ENCODE data around the gene YIF1A.

The YIF1A gene

GRCh38 chr11:66317723-66318599 lies 29.0 kb upstream of the YIF1A start:
- no peak for TF ChIP-seq CTCF (IDR thresholded peaks at IDR 0.05; ENCODE audit: borderline replicate concordance, control extremely low read depth, extremely low read depth, insufficient read depth, missing control alignments)
- in situ Hi-C loops (cut with MboI; ENCODE audit: low sequenced_read_pairs, unreplicated experiment): no loop called here
- DNase-seq (ENCODE audit: low spot score): no peak

GRCh38 chr11:66317322-66317722 lies 28.4 kb upstream of the YIF1A start:
- DNase-seq (ENCODE audit: low spot score): no peak
- in situ Hi-C loops (cut with MboI; ENCODE audit: low sequenced_read_pairs, unreplicated experiment): no loop called here
- no peak for TF ChIP-seq CTCF (IDR thresholded peaks at IDR 0.05; ENCODE audit: borderline replicate concordance, control extremely low read depth, extremely low read depth, insufficient read depth, missing control alignments)

GRCh38 chr11:66316849-66317251 lies 27.9 kb upstream of the YIF1A start, which contains the start of gene CD248:
TSS of gene CD248 (minus strand) at chr11:66317044. CDS start at chr11:66317027, 17 bp downstream.
- in situ Hi-C loops (cut with MboI; ENCODE audit: low sequenced_read_pairs, unreplicated experiment): no loop called here
- DNase-seq (ENCODE audit: low spot score): no peak
- TF ChIP-seq CTCF (IDR thresholded peaks at IDR 0.05; ENCODE audit: borderline replicate concordance, control extremely low read depth, extremely low read depth, insufficient read depth, missing control alignments): no peak

GRCh38 chr11:66315921-66316811 lies 27.2 kb upstream of the YIF1A start:
- no peak for DNase-seq (ENCODE audit: low spot score)
- no peak for TF ChIP-seq CTCF (IDR thresholded peaks at IDR 0.05; ENCODE audit: borderline replicate concordance, control extremely low read depth, extremely low read depth, insufficient read depth, missing control alignments)
- in situ Hi-C loops (cut with MboI; ENCODE audit: low sequenced_read_pairs, unreplicated experiment): no loop called here

GRCh38 chr11:66315498-66315885 lies 26.5 kb upstream of the YIF1A start:
- in situ Hi-C loops (cut with MboI; ENCODE audit: low sequenced_read_pairs, unreplicated experiment): no loop called here
- no peak for TF ChIP-seq CTCF (IDR thresholded peaks at IDR 0.05; ENCODE audit: borderline replicate concordance, control extremely low read depth, extremely low read depth, insufficient read depth, missing control alignments)
- no peak for DNase-seq (ENCODE audit: low spot score)
